ENCODE measurements around the gene TMEM51. TPM values are rescaled to one million over a fixed set of nuclear protein-coding genes. Genes with fewer than 3 reads are reported as not detected.

Gene TMEM51
- total and polyA plus RNA-seq, 8 donors = 18.2 to 42.1 (median 25.6) TPM

GRCh38 chr1:15137809-15138208 is 15.7 kb upstream of the TMEM51 start:
- Histone ChIP-seq H3K36me3 (no peaks in the 10 kb centered on the region), H3K27ac (peak overlapping the region in 2 of 4 donors; percentile 78 to 83), H3K27me3 (no peaks in the 10 kb centered on the region), H3K9me3 (no peaks in the 10 kb centered on the region), H3K4me3 (no peak overlapping the region), H3K4me1 (peaks cover 41 to 57% (median 47%) of the 10 kb centered on the region in 3 donors)
- ATAC-seq (peak in 2 of 4 donors; percentile 30 to 51), FAIRE-seq (no peak), DNase-seq (peak in 4 of 6 donors; percentile 53 to 75 (median 65))
- no peak for TF ChIP-seq CTCF (IDR thresholded peaks at IDR 0.05)
- WGBS, 2 donors = 11 to 20% methylated on average over 6 of the region's 6 CpGs
- intact Hi-C loops (cut with DNase I) = no loop called here

GRCh38 chr1:15139654-15140350 is 13.7 kb upstream of the TMEM51 start:
- no peaks in the 10 kb centered on the region for H3K36me3 ChIP-seq
- peak overlapping the region; percentile 68 to 83 (median 76) for H3K27ac ChIP-seq
- ATAC-seq (peak; percentile 32 to 73 (median 65)), DNase-seq (peak; percentile 71 to 86 (median 79)), FAIRE-seq (no peak)
- intact Hi-C loops (cut with DNase I) = loop anchor here in 2 of 3 donors (10.0 kb wide), 2 partner anchors 135 to 295 kb away; partner anchors contain the start of gene CTRC (in 1 of the 2)
- no peak for TF ChIP-seq CTCF (IDR thresholded peaks at IDR 0.05)
- WGBS, 2 donors = 14 to 18% methylated on average over 15 of the region's 15 CpGs
- H3K4me3 ChIP-seq = no peak overlapping the region
- H3K27me3 ChIP-seq = no peaks in the 10 kb centered on the region
- H3K4me1 ChIP-seq = peaks cover 37 to 61% (median 41%) of the 10 kb centered on the region in 3 donors
- H3K9me3 ChIP-seq = no peaks in the 10 kb centered on the region

- 6 to 11% methylated on average over 6 of the region's 6 CpGs for WGBS, 2 donors
- peak in 2 of 4 donors; percentile 7 to 10 for TF ChIP-seq CTCF (IDR thresholded peaks at IDR 0.05)
- FAIRE-seq = peak; percentile 34
Measured at GRCh38 chr1:15141935-15142539, 11.5 kb upstream of the TMEM51 start.

GRCh38 chr1:15145327-15145726 is 8.2 kb upstream of the TMEM51 start:
- H3K4me3 ChIP-seq = no peak overlapping the region
- 21 to 31% methylated on average over 2 of the region's 2 CpGs for WGBS, 2 donors
- H3K27ac ChIP-seq = peak overlapping the region; percentile 8 to 65 (median 49)
- peaks cover 34 to 71% (median 39%) of the 10 kb centered on the region in 3 donors for H3K4me1 ChIP-seq
- H3K9me3 ChIP-seq = no peaks in the 10 kb centered on the region
- no peak for TF ChIP-seq CTCF (IDR thresholded peaks at IDR 0.05)
- H3K36me3 ChIP-seq = no peaks in the 10 kb centered on the region
- peak in 2 of 4 donors; percentile 5 to 21 for ATAC-seq
- no peak for DNase-seq
- intact Hi-C loops (cut with DNase I) = loop anchor here in 2 of 3 donors (10.0 kb wide), 2 partner anchors 129 to 289 kb away; partner anchors contain the start of gene CTRC (in 1 of the 2)
- FAIRE-seq = no peak
- no peaks in the 10 kb centered on the region for H3K27me3 ChIP-seq

More at GRCh38 chr1:15141935-15142539, 11.5 kb upstream of the TMEM51 start:
- Histone ChIP-seq H3K36me3 (no peaks in the 10 kb centered on the region), H3K27me3 (no peaks in the 10 kb centered on the region), H3K4me3 (no peak overlapping the region), H3K4me1 (peaks cover 52 to 83% (median 52%) of the 10 kb centered on the region in 3 donors), H3K9me3 (no peaks in the 10 kb centered on the region), H3K27ac (peak overlapping the region; percentile 37 to 83 (median 70))
- ATAC-seq (peak; percentile 76 to 92 (median 84)), DNase-seq (peak; percentile 83 to 99 (median 97))
- intact Hi-C loops (cut with DNase I) = loop anchor here in 2 of 3 donors (10.0 kb wide), 2 partner anchors 133 to 293 kb away; partner anchors contain the start of gene CTRC (in 1 of the 2)
